Stimulated activated CD8-positive, alpha-beta memory T cell treated with anti-CD3 and anti-CD28 coated beads, Interleukin-15, amount 100 ng/mL, for 1 hour (primary cell): Measurements from ENCODE around the gene EPHB2.

Experiments used
- DNase-seq: peaks from one replicate; pipeline ENCODE4 v3.0.0-alpha.2; 2020; ENCODE audit warnings: low read depth

EPHB2 gene

GRCh38 chr1:22861764-22862440 lies 151.3 kb downstream of the EPHB2 start:
- DNase-seq, result no peak

GRCh38 chr1:22862752-22863151 lies 152.1 kb downstream of the EPHB2 start:
- DNase-seq, result no peak

GRCh38 chr1:22863766-22864165 lies 153.1 kb downstream of the EPHB2 start:
- no peak for DNase-seq

- DNase-seq, result no peak
Measured at GRCh38 chr1:22864886-22865285, 154.2 kb downstream of the EPHB2 start.

GRCh38 chr1:22865736-22866135 lies 155.1 kb downstream of the EPHB2 start:
- DNase-seq, result no peak

- DNase-seq, result no peak
Measured at GRCh38 chr1:22866868-22867267, 156.2 kb downstream of the EPHB2 start.

- DNase-seq, result no peak
Measured at GRCh38 chr1:22868331-22868730, 157.7 kb downstream of the EPHB2 start.

GRCh38 chr1:22869325-22869724 lies 158.7 kb downstream of the EPHB2 start:
- no peak for DNase-seq

GRCh38 chr1:22870201-22870871 lies 159.7 kb downstream of the EPHB2 start:
- DNase-seq, result no peak

- no peak for DNase-seq
Measured at GRCh38 chr1:22872981-22873664, 162.5 kb downstream of the EPHB2 start.

- DNase-seq, result no peak
Measured at GRCh38 chr1:22874785-22875184, 164.1 kb downstream of the EPHB2 start.

GRCh38 chr1:22875241-22875640 lies 164.6 kb downstream of the EPHB2 start:
- no peak for DNase-seq

GRCh38 chr1:22875841-22876240 lies 165.2 kb downstream of the EPHB2 start:
- no peak for DNase-seq

GRCh38 chr1:22876359-22877111 lies 165.9 kb downstream of the EPHB2 start:
- no peak for DNase-seq

- no peak for DNase-seq
Measured at GRCh38 chr1:22877112-22877915, 166.7 kb downstream of the EPHB2 start.

GRCh38 chr1:22877980-22878379 lies 167.3 kb downstream of the EPHB2 start:
- DNase-seq, result no peak

- DNase-seq, result no peak
Measured at GRCh38 chr1:22878626-22879025, 168.0 kb downstream of the EPHB2 start.

GRCh38 chr1:22879445-22879844 lies 168.8 kb downstream of the EPHB2 start:
- no peak for DNase-seq

GRCh38 chr1:22880174-22880601 lies 169.5 kb downstream of the EPHB2 start:
- DNase-seq, result no peak

GRCh38 chr1:22883406-22883805 lies 172.8 kb downstream of the EPHB2 start:
- no peak for DNase-seq

- no peak for DNase-seq
Measured at GRCh38 chr1:22884806-22885530, 174.3 kb downstream of the EPHB2 start.
